AG10803 (cell line): ENCODE data around the gene TBCA.

Source experiments
- DNase-seq: peaks from one replicate; pipeline ENCODE4 v3.0.0; 2010; ENCODE audit warnings: low read depth
- H3K4me3 ChIP-seq: 2 replicates; pipeline ENCODE4 v1.5.1; 2011; ENCODE audit warnings: mild to moderate bottlenecking, low read length, control low read depth
- TF ChIP-seq, protein P1 (sequence below): conservative IDR thresholded peaks from 2 replicates; pipeline ENCODE4 v1.5.1; 2011; ENCODE audit warnings: mild to moderate bottlenecking, low read length, control low read depth, inconsistent platforms

The TBCA gene

GRCh38 chr5:77781076-77781475 lies 4.9 kb upstream of the TBCA start:
- no peak for DNase-seq
- no peak overlapping the region for H3K4me3 ChIP-seq
- TF ChIP-seq, protein P1, sequence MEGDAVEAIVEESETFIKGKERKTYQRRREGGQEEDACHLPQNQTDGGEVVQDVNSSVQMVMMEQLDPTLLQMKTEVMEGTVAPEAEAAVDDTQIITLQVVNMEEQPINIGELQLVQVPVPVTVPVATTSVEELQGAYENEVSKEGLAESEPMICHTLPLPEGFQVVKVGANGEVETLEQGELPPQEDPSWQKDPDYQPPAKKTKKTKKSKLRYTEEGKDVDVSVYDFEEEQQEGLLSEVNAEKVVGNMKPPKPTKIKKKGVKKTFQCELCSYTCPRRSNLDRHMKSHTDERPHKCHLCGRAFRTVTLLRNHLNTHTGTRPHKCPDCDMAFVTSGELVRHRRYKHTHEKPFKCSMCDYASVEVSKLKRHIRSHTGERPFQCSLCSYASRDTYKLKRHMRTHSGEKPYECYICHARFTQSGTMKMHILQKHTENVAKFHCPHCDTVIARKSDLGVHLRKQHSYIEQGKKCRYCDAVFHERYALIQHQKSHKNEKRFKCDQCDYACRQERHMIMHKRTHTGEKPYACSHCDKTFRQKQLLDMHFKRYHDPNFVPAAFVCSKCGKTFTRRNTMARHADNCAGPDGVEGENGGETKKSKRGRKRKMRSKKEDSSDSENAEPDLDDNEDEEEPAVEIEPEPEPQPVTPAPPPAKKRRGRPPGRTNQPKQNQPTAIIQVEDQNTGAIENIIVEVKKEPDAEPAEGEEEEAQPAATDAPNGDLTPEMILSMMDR, result no peak

DNA sequence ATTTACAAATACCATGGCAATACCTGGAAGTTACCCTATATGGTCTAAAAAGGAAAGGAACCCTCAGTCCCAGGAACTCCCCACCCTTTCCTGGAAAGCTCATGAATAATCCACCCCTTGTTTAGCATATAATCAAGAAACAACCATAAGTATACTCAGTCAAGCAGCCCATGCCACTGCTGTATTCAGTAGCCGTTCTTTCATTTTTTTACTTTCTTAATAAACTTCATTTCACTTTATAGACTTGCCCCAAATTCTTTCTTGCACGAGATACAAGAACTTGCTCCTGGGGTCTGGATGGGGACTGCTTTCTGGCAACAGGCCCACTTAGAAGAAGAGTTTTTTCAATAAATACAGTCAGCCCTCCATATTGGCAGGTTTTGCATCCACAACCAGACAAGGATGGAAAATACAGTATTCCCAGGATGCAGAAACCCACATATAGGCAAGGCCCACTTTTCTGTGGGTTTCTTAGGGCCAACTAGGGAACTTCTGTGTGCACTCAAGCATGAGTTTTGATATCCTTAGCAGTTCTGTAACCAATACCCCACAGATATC lies 2.8 kb upstream of the TBCA start:
- H3K4me3 ChIP-seq, result no peak overlapping the region
- TF ChIP-seq, protein P1, result no peak
- no peak for DNase-seq

- H3K4me3 ChIP-seq, result no peak overlapping the region
- TF ChIP-seq, protein P1, result no peak
- DNase-seq, result no peak
These were observed 2.3 kb upstream of the TBCA start for GRCh38 chr5:77778398-77778797.

DNA sequence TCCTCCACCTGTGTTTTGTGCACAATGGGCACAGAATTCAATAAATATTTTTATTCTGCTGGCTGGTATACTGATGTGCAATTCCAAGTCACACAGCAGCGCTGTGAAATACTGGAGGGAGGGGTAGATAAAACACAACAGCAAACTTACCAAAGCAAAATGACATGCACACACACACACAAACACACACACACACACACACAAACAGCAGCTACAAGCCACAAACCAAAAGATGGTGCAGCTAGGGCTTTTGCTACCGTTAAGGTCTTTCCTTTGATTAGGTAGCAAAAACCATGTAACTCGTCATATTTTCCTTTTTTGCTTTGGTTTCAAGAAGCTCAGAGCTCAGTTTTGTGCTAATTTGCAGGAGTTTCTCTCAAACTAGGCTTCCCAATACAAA lies 1.8 kb upstream of the TBCA start:
- TF ChIP-seq, protein P1, result no peak
- no peak overlapping the region for H3K4me3 ChIP-seq
- no peak for DNase-seq

GRCh38 chr5:77777281-77777892 lies 1.2 kb upstream of the TBCA start:
- no peak overlapping the region for H3K4me3 ChIP-seq
- TF ChIP-seq, protein P1, result no peak
- DNase-seq, result no peak

- DNase-seq, result no peak
- TF ChIP-seq, protein P1, result no peak
- peak overlapping the region; percentile 85 for H3K4me3 ChIP-seq
These were observed 541 bp upstream of the TBCA start for GRCh38 chr5:77776554-77777206.
